GM19025 (cell line): ENCODE results near the gene COX7A2L.
"Not testable (repeated sequence)": the region's sequence is repeated elsewhere in the genome, so short reads cannot be mapped to it uniquely, and the experiment has no call there.

Source experiments
- ATAC-seq: cut with Tn5 transposase; IDR thresholded peaks from one replicate; pipeline ENCODE4 v1.9.1; 2021; ENCODE audit warnings: mild to moderate bottlenecking, low read depth, moderate library complexity; ENCODE audit not compliant: unreplicated experiment

COX7A2L gene

GRCh38 chr2:42368817-42369531, 8.0 kb upstream of the COX7A2L start:
- no peak for ATAC-seq

- no peak for ATAC-seq
Measured at GRCh38 chr2:42367835-42368234, 6.8 kb upstream of the COX7A2L start.

- ATAC-seq: no peak
Measured at GRCh38 chr2:42366411-42366810, 5.4 kb upstream of the COX7A2L start.

GRCh38 chr2:42364658-42365057, 3.6 kb upstream of the COX7A2L start:
- no peak for ATAC-seq

GRCh38 chr2:42363413-42363812, 2.4 kb upstream of the COX7A2L start:
- no peak for ATAC-seq

DNA sequence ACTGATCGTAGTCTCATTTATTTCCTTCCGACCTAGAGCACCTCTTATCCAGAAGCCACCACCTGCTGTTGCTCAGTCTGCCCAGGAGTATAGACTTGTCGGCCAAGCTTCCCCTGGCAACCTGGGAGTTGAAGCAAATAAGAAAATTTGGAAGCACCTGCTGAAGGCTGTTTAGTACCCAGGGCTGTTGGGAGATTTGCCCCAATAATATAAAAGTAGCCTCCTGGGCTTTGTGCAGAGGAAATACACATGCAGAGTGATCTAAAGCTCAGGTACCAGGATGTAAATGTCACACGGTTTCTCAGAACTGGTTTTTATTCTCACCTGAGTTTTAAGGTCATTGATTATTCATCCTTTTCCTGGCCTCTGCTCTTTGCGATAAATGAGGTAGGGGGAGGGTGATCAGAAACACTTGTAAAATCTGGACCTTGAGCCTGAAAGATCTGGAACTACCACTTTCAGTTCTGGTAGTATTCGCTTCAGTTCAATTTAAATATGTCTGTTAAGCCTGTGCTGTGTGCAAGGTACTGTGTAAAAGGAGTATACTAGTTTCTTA, 789 bp upstream of the COX7A2L start:
- no peak for ATAC-seq

GRCh38 chr2:42360493-42360889, 526 bp downstream of the COX7A2L start:
- ATAC-seq: no peak

- ATAC-seq: no peak
Measured at GRCh38 chr2:42359965-42360483, 993 bp downstream of the COX7A2L start.

- no peak for ATAC-seq
Measured at GRCh38 chr2:42359304-42359964, 1.6 kb downstream of the COX7A2L start.

- ATAC-seq: no peak
Measured at GRCh38 chr2:42353792-42354429, 7.1 kb downstream of the COX7A2L start.

GRCh38 chr2:42351864-42352263, 9.2 kb downstream of the COX7A2L start:
- no peak for ATAC-seq

- ATAC-seq: no peak
Measured at GRCh38 chr2:42350434-42351063, 10.5 kb downstream of the COX7A2L start.

GRCh38 chr2:42348113-42348805, 12.8 kb downstream of the COX7A2L start:
- no peak for ATAC-seq

GRCh38 chr2:42347518-42347917, 13.5 kb downstream of the COX7A2L start:
- ATAC-seq: not testable (repeated sequence)

DNA sequence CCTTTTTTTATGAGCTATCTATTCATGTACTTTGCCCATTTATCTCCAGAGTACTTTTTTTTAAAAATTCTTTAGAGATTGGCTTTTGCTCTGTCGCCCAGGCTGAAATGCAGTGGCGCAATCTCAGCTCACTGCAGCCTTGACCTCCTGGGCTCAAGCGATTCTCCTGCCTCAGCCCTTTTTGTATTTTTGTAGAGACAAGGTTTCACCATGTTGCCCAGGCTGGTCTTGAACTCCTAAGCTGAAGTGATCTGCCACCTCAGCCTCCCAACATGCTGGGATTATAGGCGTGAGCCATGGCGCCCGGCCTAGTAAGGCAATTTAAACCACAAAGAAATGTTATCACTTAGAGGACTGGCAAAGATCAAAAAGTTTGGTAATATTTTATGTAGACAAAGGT, 14.2 kb downstream of the COX7A2L start:
- ATAC-seq: not testable (repeated sequence)

- ATAC-seq: no peak
Measured at GRCh38 chr2:42345986-42346385, 15.0 kb downstream of the COX7A2L start.

GRCh38 chr2:42342795-42343241, 18.2 kb downstream of the COX7A2L start:
- no peak for ATAC-seq

DNA sequence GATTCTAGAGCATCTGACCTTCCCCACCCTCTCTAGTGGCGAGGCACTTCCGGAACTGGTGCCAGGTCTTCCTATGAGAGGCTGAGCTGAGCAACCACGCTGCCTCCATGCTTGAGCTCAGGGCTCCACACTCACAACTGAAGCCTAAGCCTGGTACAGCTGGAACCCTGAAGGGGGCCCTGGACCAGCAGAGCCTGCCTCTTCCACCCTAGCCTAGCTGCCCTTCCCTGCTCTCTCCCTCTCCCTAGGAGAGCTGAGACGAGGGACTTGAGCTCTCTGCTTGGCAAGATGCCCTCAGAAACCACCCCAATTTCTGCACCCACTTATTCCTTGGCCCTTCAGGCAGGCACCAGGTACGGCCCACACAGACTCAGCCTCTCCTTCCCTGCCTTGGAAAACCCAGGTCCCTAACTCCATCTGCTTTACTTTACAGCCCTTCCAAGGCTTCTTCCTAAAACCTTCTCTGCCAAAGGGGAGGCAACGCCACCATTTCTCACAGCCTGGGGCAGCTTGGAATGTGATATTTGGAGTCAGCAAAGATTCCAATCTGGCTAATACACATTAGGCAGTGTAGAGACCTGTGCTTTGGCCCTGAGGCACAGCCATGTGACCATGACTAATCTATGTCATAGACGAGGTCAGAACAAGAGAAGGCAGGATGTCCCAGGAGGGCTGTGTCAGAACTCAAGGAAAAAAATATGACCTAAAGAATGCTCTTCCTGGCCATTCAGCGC, 18.8 kb downstream of the COX7A2L start:
- no peak for ATAC-seq

- ATAC-seq: no peak
Measured at GRCh38 chr2:42340938-42341636, 19.9 kb downstream of the COX7A2L start.
